A549 (cell line): ENCODE data around the gene CCT2. TPM values are rescaled to one million over a fixed set of nuclear protein-coding genes. Genes with fewer than 3 reads are reported as not detected.

ENCODE experiments used
- ATAC-seq, 2 experiments: fragments of 200-7000 bp in 1 of 2; fragments of >200 bp in 1 of 2; cut with Nextera tagmentation in 1 of 2; cut with Tn5 transposase in 1 of 2; 3 replicates each; pipeline versions ENCODE4 v1.8.0 to v1.9.1; 2018 to 2020; ENCODE audit warnings: mild to moderate bottlenecking in 1 of 2, moderate library complexity in 1 of 2
- CTCF ChIA-PET: fragments of 300-600 bp; sonication (Branson Sonifier 250); formaldehyde crosslinking; extraction: SDS; loops from one replicate; lab custom pipeline; 2021; ENCODE audit warnings: antibody characterized with exemption, inconsistent platforms; lab: Yijun Ruan, JAX
- POLR2A ChIA-PET: fragments of 350-600 bp; formaldehyde crosslinking; extraction: SDS; loops from one replicate; lab custom pipeline; 2021; ENCODE audit warnings: antibody characterized with exemption, inconsistent platforms; lab: Yijun Ruan, JAX
- DNase-seq, 2 experiments: peaks; one replicate each; pipeline versions ENCODE4 v3.0.0 to v3.0.0-alpha.2; 2011 to 2016; ENCODE audit warnings: low read depth in 1 of 2, low spot score in 1 of 2
- FAIRE-seq: peaks from 2 replicates; lab custom pipeline; 2011; peaks lifted over from hg19 to GRCh38; lab: Jason Lieb, UNC
- H3K27ac ChIP-seq, 2 experiments: fragments of >200 bp; sonication (Bioruptor Twin); formaldehyde crosslinking; 3 replicates each; pipeline ENCODE4 v1.5.1; 2016 to 2017
- H3K4me1 ChIP-seq: fragments of >200 bp; sonication (Bioruptor Twin); formaldehyde crosslinking; 3 replicates; pipeline ENCODE4 v1.6.1; 2016
- H3K4me2 ChIP-seq: fragments of >200 bp; sonication (Bioruptor Twin); formaldehyde crosslinking; 3 replicates; pipeline ENCODE4 v1.6.1; 2016
- H3K4me3 ChIP-seq: fragments of >200 bp; sonication (Bioruptor Twin); formaldehyde crosslinking; 3 replicates; pipeline ENCODE4 v1.5.1; 2016
- H3K9me3 ChIP-seq: fragments of >200 bp; sonication (Bioruptor Twin); formaldehyde crosslinking; 3 replicates; pipeline ENCODE4 v1.6.1; 2016
- BHLHE40 ChIP-seq: IDR thresholded peaks from 2 replicates; pipeline ENCODE4 v1.6.1; 2012; ENCODE audit warnings: low read depth, low read length, inconsistent platforms
- CEBPB ChIP-seq, 2 experiments: fragments of >200 bp in 1 of 2; sonication (Bioruptor Twin) in 1 of 2; formaldehyde crosslinking in 1 of 2; IDR thresholded peaks; 2 replicates each; pipeline ENCODE4 v1.6.1; 2012 to 2016
- CHD4 ChIP-seq: fragments of 200-600 bp; sonication (generic); IDR thresholded peaks from 2 replicates; pipeline ENCODE4 v1.6.1; 2016; ENCODE audit warnings: antibody characterized with exemption, mild to moderate bottlenecking, borderline replicate concordance
- EHF ChIP-seq: fragments of 250-450 bp; sonication (Bioruptor Pico); IDR thresholded peaks from 2 replicates; pipeline ENCODE4 v1.5.0; 2020; ENCODE audit warnings: mild to moderate bottlenecking
- EP300 ChIP-seq, 2 experiments: fragments of >200 bp; sonication (Bioruptor Twin); formaldehyde crosslinking; IDR thresholded peaks; 2 replicates in 1 of 2; 3 replicates in 1 of 2; pipeline ENCODE4 v1.6.1; 2016 to 2017
- ESRRA ChIP-seq: fragments of 150-350 bp; IDR thresholded peaks from 2 replicates; pipeline ENCODE4 v1.6.1; 2014; ENCODE audit warnings: mild to moderate bottlenecking, low read length, borderline replicate concordance
- FOSL2 ChIP-seq, 2 experiments: fragments of 450-650 bp in 1 of 2; fragments of >200 bp in 1 of 2; sonication (Bioruptor Twin) in 1 of 2; formaldehyde crosslinking; IDR thresholded peaks; 2 replicates each; pipeline versions ENCODE4 v1.5.0 to v1.6.1; 2016 to 2020; ENCODE audit warnings: mild to moderate bottlenecking in 1 of 2, moderate library complexity in 1 of 2
- GATA3 ChIP-seq: IDR thresholded peaks from 2 replicates; pipeline ENCODE4 v1.6.1; 2012; ENCODE audit warnings: borderline replicate concordance
- HDAC2 ChIP-seq: fragments of 200-600 bp; sonication (generic); IDR thresholded peaks from 2 replicates; pipeline ENCODE4 v1.6.1; 2016
- JUNB ChIP-seq: fragments of >200 bp; sonication (Bioruptor Twin); formaldehyde crosslinking; IDR thresholded peaks from 2 replicates; pipeline ENCODE4 v1.6.1; 2016
- KDM1A ChIP-seq: fragments of 200-600 bp; sonication (generic); IDR thresholded peaks from 2 replicates; pipeline ENCODE4 v1.6.1; 2016; ENCODE audit warnings: low read depth, mild to moderate bottlenecking
- KDM5A ChIP-seq: fragments of 200-600 bp; sonication (generic); IDR thresholded peaks from 2 replicates; pipeline ENCODE4 v1.6.1; 2016; ENCODE audit warnings: antibody characterized with exemption, mild to moderate bottlenecking
- MYC ChIP-seq: IDR thresholded peaks from 2 replicates; pipeline ENCODE4 v1.6.1; 2012; ENCODE audit warnings: mild to moderate bottlenecking, inconsistent platforms, low read length, improper control_type of control experiment, borderline replicate concordance
- NPAS2 ChIP-seq: fragments of 250-450 bp; sonication (Bioruptor Pico); IDR thresholded peaks from 2 replicates; pipeline ENCODE4 v1.8.0; 2022; ENCODE audit warnings: mild to moderate bottlenecking, moderate library complexity, borderline replicate concordance
- NR3C1 ChIP-seq: fragments of >200 bp; sonication (Bioruptor Twin); formaldehyde crosslinking; IDR thresholded peaks from 3 replicates; pipeline ENCODE4 v1.6.1; 2017
- PHF8 ChIP-seq: fragments of 200-600 bp; sonication (generic); IDR thresholded peaks from 2 replicates; pipeline ENCODE4 v1.6.1; 2016; ENCODE audit warnings: low read depth, mild to moderate bottlenecking, antibody characterized with exemption, moderate library complexity, borderline replicate concordance
- POLR2AphosphoS2 ChIP-seq: conservative IDR thresholded peaks from 2 replicates; pipeline ENCODE4 v1.6.1; 2012; ENCODE audit warnings: low read length, improper control_type of control experiment, inconsistent platforms
- RARB ChIP-seq: fragments of 250-450 bp; sonication (Bioruptor Pico); IDR thresholded peaks from 2 replicates; pipeline ENCODE4 v1.8.0; 2021; ENCODE audit warnings: mild to moderate bottlenecking, moderate library complexity
- RCOR1 ChIP-seq: fragments of 150-350 bp; IDR thresholded peaks from 2 replicates; pipeline ENCODE4 v1.6.1; 2014; ENCODE audit warnings: antibody characterized with exemption, low read length, low read depth
- RFX5 ChIP-seq: fragments of 450-650 bp; IDR thresholded peaks from 2 replicates; pipeline ENCODE4 v1.7.1; 2014; ENCODE audit warnings: antibody characterized with exemption, mild to moderate bottlenecking, moderate library complexity
- SMC3 ChIP-seq: fragments of >200 bp; sonication (Bioruptor Twin); formaldehyde crosslinking; IDR thresholded peaks from 3 replicates; pipeline ENCODE4 v1.6.1; 2018; ENCODE audit warnings: inconsistent platforms
- SREBF2 ChIP-seq: fragments of 450-650 bp; IDR thresholded peaks from 2 replicates; pipeline ENCODE4 v1.6.1; 2014; ENCODE audit warnings: mild to moderate bottlenecking, moderate library complexity
- TP53 ChIP-seq: fragments of 250-450 bp; sonication (Bioruptor Pico); IDR thresholded peaks from 2 replicates; pipeline ENCODE4 v1.5.0; 2021; ENCODE audit warnings: mild to moderate bottlenecking, moderate library complexity
- ZC3H11A ChIP-seq: fragments of 450-650 bp; IDR thresholded peaks from 2 replicates; pipeline ENCODE4 v1.6.1; 2014; ENCODE audit warnings: antibody characterized with exemption, mild to moderate bottlenecking
- ZFP36 ChIP-seq: fragments of 450-650 bp; IDR thresholded peaks from 2 replicates; pipeline ENCODE4 v1.6.1; 2014; ENCODE audit warnings: borderline replicate concordance; ENCODE audit not compliant: partially characterized antibody
- WGBS: methylation state at CpG from one replicate; pipeline ENCODE4 v1.1.6; 2017; ENCODE audit errors: missing lambda C conversion rate; 5-methylcytosine and 5-hydroxymethylcytosine counted together
- polyA plus RNA-seq, 4 experiments: library from polyadenylated mRNA; depleted of rRNA in 3 of 4; stranded (reverse); fragments of >200 nt; fragmentation: RNase III in 1 of 4; extraction: RNeasy Plus Mini Kit Qiagen cat#74134 plus additional on column Dnase treatment in 1 of 4; gene quantifications; 2 replicates in 3 of 4; 3 replicates in 1 of 4; pipeline ENCODE4 v1.2.3, GENCODE V29; 2011 to 2017
- TF ChIP-seq, protein P1 (sequence below): IDR thresholded peaks from 2 replicates; pipeline ENCODE4 v1.6.1; 2012
- TF ChIP-seq, protein P2 (sequence below): fragments of >200 bp; sonication (Bioruptor Twin); formaldehyde crosslinking; IDR thresholded peaks from 3 replicates; pipeline ENCODE4 v1.6.1; 2016
- TF ChIP-seq, protein P3 (sequence below): fragments of 450-650 bp; IDR thresholded peaks from 2 replicates; pipeline ENCODE4 v1.6.1; 2014; ENCODE audit warnings: antibody characterized with exemption
- TF ChIP-seq, protein P4 (sequence below): fragments of >200 bp; sonication (Bioruptor Twin); formaldehyde crosslinking; IDR thresholded peaks from 2 replicates; pipeline ENCODE4 v1.6.1; 2016
- TF ChIP-seq, protein P5 (sequence below): IDR thresholded peaks from 2 replicates; pipeline ENCODE4 v1.6.1; 2012; ENCODE audit warnings: low read depth, borderline replicate concordance
- TF ChIP-seq, protein P6 (sequence below): fragments of 250-450 bp; sonication (Bioruptor Pico); IDR thresholded peaks from 2 replicates; pipeline ENCODE4 v1.5.0; 2020; ENCODE audit warnings: low read depth, mild to moderate bottlenecking, moderate library complexity

The CCT2 gene
- polyA plus RNA-seq, 2 of the 4 experiments (the other 2 are of a cell fraction): 441 to 548 TPM

DNA sequence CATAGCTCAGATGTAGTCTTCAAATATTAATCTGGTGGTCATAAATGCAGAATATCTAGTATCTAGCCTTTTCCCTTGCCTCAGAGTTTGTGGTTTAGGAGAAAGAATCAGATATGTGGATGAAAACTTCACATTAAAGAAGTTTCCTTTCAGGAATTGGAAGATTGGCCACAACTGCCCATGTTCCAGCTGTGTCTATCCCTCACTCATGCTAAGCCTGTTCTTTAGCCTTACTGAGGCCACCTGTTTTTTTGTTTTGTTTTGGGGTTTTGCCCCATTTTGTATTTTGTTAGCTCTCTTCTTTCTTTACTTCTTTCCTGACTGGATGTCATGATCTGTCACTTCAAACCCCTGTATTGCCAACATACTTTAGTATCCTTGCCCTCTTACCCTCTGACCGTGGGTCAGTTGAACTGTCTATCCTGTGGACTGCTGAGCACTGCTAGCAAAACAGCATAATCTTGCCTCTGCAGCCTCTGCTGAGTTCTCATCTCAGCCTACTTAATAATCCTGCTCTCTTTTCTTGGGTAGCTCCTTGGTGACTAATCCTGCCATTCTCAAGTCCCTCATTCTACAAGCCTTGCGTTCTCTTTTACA, 22.0 kb upstream of the CCT2 start (continued):
- TF ChIP-seq, protein P1, sequence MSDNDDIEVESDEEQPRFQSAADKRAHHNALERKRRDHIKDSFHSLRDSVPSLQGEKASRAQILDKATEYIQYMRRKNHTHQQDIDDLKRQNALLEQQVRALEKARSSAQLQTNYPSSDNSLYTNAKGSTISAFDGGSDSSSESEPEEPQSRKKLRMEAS: no peak
- TF ChIP-seq, protein P2, sequence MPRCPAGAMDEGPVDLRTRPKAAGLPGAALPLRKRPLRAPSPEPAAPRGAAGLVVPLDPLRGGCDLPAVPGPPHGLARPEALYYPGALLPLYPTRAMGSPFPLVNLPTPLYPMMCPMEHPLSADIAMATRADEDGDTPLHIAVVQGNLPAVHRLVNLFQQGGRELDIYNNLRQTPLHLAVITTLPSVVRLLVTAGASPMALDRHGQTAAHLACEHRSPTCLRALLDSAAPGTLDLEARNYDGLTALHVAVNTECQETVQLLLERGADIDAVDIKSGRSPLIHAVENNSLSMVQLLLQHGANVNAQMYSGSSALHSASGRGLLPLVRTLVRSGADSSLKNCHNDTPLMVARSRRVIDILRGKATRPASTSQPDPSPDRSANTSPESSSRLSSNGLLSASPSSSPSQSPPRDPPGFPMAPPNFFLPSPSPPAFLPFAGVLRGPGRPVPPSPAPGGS: no peak
- TF ChIP-seq BHLHE40 (no peak), CEBPB (IDR thresholded peaks at IDR 0.05) (no peak), SMC3 (no peak), POLR2AphosphoS2 (no peak), KDM5A (no peak)
- TF ChIP-seq, all 56 proteins: peak for 0

DNA sequence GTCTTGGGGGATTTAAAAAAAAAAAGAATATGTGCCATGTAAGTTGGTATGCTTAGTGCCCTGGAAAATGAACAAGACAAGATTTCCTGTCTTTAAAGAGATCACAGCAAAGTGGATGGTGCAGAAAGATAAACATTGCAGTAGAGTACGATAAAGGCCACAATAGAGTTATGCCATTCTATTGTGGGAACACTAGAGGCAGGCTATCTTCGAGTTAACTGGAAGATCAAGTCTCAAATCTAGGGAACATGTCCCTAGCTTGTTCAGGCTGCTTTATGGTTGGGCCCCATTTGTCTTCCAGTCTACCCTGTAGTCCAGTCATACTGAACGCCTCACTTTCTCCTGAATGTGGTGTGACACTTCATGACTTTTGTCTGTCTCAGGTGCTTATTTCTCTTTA, 18.7 kb upstream of the CCT2 start:
- no peak overlapping the region for H3K4me3 ChIP-seq
- TF ChIP-seq, protein P3, sequence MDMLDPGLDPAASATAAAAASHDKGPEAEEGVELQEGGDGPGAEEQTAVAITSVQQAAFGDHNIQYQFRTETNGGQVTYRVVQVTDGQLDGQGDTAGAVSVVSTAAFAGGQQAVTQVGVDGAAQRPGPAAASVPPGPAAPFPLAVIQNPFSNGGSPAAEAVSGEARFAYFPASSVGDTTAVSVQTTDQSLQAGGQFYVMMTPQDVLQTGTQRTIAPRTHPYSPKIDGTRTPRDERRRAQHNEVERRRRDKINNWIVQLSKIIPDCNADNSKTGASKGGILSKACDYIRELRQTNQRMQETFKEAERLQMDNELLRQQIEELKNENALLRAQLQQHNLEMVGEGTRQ: no peak
- TF ChIP-seq CHD4 (no peak), RFX5 (no peak), SREBF2 (no peak), NPAS2 (CRISPR knock-in tag) (no peak)
- TF ChIP-seq, protein P1: no peak
- TF ChIP-seq, protein P4, sequence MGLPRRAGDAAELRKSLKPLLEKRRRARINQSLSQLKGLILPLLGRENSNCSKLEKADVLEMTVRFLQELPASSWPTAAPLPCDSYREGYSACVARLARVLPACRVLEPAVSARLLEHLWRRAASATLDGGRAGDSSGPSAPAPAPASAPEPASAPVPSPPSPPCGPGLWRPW: no peak
- CTCF ChIA-PET: interaction anchor here (0.7 to 2.4 kb wide), 4 partner anchors 8 to 55 kb away, joined by 3 to 9 read pairs (median 4); no protein-coding TSS in a partner anchor
- no peak overlapping the region for H3K4me2 ChIP-seq
- no peak for FAIRE-seq
- peaks cover 35% of the 10 kb centered on the region for H3K4me1 ChIP-seq
- 69% methylated on average over 3 of the region's 3 CpGs for whole genome bisulfite sequencing
- POLR2A ChIA-PET: interaction anchor here (1.2 kb wide), 1 partner anchor 19 kb away, joined by 3 read pairs; the partner anchor contains the start of gene CCT2
- ATAC-seq: peak in 1 of 2 experiments; percentile 44; a peak in 3 of 6 replicates
- no peak overlapping the region for H3K27ac ChIP-seq
- no peaks in the 10 kb centered on the region for H3K9me3 ChIP-seq
- DNase-seq: no peak

DNA sequence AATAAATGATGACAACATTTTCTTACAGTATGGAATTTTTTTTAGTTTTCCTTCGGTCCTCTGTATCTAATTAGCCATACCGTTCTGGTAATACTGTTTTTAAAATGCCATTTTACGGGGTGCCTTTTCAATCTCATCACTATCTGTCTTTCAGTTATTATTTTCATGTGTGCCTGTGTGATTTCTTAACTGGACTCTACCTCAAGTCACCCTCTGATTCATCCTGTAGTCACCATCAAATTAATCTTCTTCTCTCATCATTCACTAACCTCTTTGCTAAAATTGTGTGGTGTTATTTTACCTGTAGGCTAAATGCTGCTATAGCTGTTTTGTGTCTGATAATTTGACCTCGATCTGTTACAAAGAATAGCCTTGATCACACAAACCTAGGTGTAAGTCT, 16.0 kb upstream of the CCT2 start:
- ATAC-seq: peak; percentile 49 to 52; a peak in 5 of 6 replicates
- FAIRE-seq: peak; percentile 56
- peak overlapping the region; percentile 20; the same call in 1 of the 3 replicates for H3K4me3 ChIP-seq
- DNase-seq: no peak
- H3K27ac ChIP-seq: peak overlapping the region; percentile 74 to 89
- ChIA-PET CTCF (interaction anchor here (1.0 to 5.1 kb wide), 12 partner anchors 12 to 212 kb away, joined by 3 to 78 read pairs (median 17); partner anchors contain the start of genes CCT2 and FRS2), POLR2A (interaction anchor here (1.2 to 3.1 kb wide), 3 partner anchors 11 to 99 kb away, joined by 4 to 20 read pairs (median 6); partner anchors contain the start of genes CCT2 and FRS2)
- peaks cover 35% of the 10 kb centered on the region for H3K4me1 ChIP-seq
- H3K9me3 ChIP-seq: no peaks in the 10 kb centered on the region
- H3K4me2 ChIP-seq: peak overlapping the region; percentile 92
- WGBS: 8% methylated on average over 4 of the region's 4 CpGs
- TF ChIP-seq HDAC2 (no peak), BHLHE40 (no peak), GATA3 (no peak), KDM1A (no peak), MYC (no peak), ZFP36 (no peak), EP300 (IDR thresholded peaks at IDR 0.05) (no peak), CHD4 (no peak), FOSL2 (IDR thresholded peaks at IDR 0.05) (peak; percentile 73), FOSL2 (CRISPR knock-in tag; IDR thresholded peaks at IDR 0.05) (peak; percentile 63), ZC3H11A (no peak), CEBPB (IDR thresholded peaks at IDR 0.05) (peak in 1 of 2 experiments; percentile 43; a peak in 1 of 4 replicates), EHF (CRISPR knock-in tag) (no peak), RCOR1 (no peak), PHF8 (no peak), NPAS2 (CRISPR knock-in tag) (no peak), RARB (CRISPR knock-in tag) (no peak), JUNB (peak; percentile 57), TP53 (CRISPR knock-in tag) (no peak), ESRRA (no peak), NR3C1 (no peak)
- TF ChIP-seq, protein P5, sequence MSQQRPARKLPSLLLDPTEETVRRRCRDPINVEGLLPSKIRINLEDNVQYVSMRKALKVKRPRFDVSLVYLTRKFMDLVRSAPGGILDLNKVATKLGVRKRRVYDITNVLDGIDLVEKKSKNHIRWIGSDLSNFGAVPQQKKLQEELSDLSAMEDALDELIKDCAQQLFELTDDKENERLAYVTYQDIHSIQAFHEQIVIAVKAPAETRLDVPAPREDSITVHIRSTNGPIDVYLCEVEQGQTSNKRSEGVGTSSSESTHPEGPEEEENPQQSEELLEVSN: no peak
- TF ChIP-seq, protein P6, sequence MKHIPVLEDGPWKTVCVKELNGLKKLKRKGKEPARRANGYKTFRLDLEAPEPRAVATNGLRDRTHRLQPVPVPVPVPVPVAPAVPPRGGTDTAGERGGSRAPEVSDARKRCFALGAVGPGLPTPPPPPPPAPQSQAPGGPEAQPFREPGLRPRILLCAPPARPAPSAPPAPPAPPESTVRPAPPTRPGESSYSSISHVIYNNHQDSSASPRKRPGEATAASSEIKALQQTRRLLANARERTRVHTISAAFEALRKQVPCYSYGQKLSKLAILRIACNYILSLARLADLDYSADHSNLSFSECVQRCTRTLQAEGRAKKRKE (CRISPR knock-in tag): no peak
- TF ChIP-seq, protein P1: no peak
